ENCODE data around the gene VAT1L.

DNA sequence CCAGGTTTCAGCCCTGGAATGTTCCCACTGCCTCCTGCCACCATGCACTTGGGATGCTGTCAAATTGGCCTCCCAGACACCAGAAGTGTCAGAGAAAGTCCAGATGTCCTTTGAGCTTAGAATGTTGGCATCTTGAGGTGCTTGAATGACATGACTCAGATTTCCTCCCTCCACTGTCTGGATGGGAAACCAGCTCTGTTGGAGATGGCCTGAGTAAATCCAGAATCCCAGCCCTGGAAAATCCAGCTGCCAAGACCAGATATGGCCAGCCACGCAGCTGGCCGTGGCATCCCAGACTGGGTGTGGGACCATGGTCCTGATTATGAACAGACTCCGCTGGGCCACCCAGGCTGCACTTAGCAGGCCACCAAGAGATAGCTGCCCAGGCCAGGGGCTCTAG, 177.0 kb downstream of the VAT1L start:
- TF ChIP-seq POLR2AphosphoS5 (IDR thresholded peaks at IDR 0.05; ENCODE audit: low read depth, low read length) (no peak), SP1 (IDR thresholded peaks at IDR 0.05; ENCODE audit: low read depth) (no peak), EZH2 (IDR thresholded peaks at IDR 0.05) (no peak), FOSL1 (IDR thresholded peaks at IDR 0.05; ENCODE audit: low read depth) (no peak), SRF (IDR thresholded peaks at IDR 0.05; ENCODE audit: low read depth) (no peak), POLR2A (IDR thresholded peaks at IDR 0.05; ENCODE audit: borderline replicate concordance, extremely low read depth, insufficient read depth, insufficient read length) (no peak), ZNF274 (IDR thresholded peaks at IDR 0.05; ENCODE audit: low read depth, low read length) (no peak), YY1 (IDR thresholded peaks at IDR 0.05; ENCODE audit: extremely low read depth, insufficient replicate concordance, low read depth, low read length) (no peak)
- TF ChIP-seq, protein P1, sequence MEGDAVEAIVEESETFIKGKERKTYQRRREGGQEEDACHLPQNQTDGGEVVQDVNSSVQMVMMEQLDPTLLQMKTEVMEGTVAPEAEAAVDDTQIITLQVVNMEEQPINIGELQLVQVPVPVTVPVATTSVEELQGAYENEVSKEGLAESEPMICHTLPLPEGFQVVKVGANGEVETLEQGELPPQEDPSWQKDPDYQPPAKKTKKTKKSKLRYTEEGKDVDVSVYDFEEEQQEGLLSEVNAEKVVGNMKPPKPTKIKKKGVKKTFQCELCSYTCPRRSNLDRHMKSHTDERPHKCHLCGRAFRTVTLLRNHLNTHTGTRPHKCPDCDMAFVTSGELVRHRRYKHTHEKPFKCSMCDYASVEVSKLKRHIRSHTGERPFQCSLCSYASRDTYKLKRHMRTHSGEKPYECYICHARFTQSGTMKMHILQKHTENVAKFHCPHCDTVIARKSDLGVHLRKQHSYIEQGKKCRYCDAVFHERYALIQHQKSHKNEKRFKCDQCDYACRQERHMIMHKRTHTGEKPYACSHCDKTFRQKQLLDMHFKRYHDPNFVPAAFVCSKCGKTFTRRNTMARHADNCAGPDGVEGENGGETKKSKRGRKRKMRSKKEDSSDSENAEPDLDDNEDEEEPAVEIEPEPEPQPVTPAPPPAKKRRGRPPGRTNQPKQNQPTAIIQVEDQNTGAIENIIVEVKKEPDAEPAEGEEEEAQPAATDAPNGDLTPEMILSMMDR (IDR thresholded peaks at IDR 0.05 in 2 of 3, conservative IDR thresholded peaks at IDR 0.05 in 1 of 3; ENCODE audit: borderline replicate concordance in 1 of 3, insufficient read depth in 1 of 3, low read depth in 2 of 3, low read length in 2 of 3) = no peak
